ENCODE results near the gene SOX4. TPM values are rescaled to one million over a fixed set of nuclear protein-coding genes. Genes with fewer than 3 reads are reported as not detected.
A peak's percentile ranks its signal among the peaks of the same experiment; 100 is the strongest.

SOX4 gene
- total and polyA plus RNA-seq, 9 donors, result 34.0 to 82.6 (median 53.5) TPM

DNA sequence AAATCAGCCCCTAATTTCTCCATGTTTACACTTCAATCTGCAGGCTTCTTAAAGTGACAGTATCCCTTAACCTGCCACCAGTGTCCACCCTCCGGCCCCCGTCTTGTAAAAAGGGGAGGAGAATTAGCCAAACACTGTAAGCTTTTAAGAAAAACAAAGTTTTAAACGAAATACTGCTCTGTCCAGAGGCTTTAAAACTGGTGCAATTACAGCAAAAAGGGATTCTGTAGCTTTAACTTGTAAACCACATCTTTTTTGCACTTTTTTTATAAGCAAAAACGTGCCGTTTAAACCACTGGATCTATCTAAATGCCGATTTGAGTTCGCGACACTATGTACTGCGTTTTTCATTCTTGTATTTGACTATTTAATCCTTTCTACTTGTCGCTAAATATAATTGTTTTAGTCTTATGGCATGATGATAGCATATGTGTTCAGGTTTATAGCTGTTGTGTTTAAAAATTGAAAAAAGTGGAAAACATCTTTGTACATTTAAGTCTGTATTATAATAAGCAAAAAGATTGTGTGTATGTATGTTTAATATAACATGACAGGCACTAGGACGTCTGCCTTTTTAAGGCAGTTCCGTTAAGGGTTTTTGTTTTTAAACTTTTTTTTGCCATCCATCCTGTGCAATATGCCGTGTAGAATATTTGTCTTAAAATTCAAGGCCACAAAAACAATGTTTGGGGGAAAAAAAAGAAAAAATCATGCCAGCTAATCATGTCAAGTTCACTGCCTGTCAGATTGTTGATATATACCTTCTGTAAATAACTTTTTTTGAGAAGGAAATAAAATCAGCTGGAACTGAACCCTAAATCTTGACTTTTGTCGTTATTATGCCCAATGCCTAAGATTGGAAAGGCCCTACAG is 4.5 kb downstream of the SOX4 start:
- no peak for DNase-seq
- H3K4me3 ChIP-seq, result peak overlapping the region; percentile 85
- H3K9me3 ChIP-seq, result no peaks in the 10 kb centered on the region
- no peaks in the 10 kb centered on the region for H3K27me3 ChIP-seq
- peak overlapping the region in 1 of 2 donors; percentile 7 for H3K27ac ChIP-seq
- 2 to 5% (median 2%) methylated on average over 14 of the region's 14 CpGs for WGBS, 3 donors
- intact Hi-C loops (cut with DNase I), result loop anchor here (2.0 to 10.0 kb wide), 6 partner anchors 67 to 1137 kb away; no protein-coding TSS in a partner anchor
- TF ChIP-seq POLR2A (IDR thresholded peaks at IDR 0.05) (no peak), EP300 (IDR thresholded peaks at IDR 0.05) (no peak)
- TF ChIP-seq, protein P1, sequence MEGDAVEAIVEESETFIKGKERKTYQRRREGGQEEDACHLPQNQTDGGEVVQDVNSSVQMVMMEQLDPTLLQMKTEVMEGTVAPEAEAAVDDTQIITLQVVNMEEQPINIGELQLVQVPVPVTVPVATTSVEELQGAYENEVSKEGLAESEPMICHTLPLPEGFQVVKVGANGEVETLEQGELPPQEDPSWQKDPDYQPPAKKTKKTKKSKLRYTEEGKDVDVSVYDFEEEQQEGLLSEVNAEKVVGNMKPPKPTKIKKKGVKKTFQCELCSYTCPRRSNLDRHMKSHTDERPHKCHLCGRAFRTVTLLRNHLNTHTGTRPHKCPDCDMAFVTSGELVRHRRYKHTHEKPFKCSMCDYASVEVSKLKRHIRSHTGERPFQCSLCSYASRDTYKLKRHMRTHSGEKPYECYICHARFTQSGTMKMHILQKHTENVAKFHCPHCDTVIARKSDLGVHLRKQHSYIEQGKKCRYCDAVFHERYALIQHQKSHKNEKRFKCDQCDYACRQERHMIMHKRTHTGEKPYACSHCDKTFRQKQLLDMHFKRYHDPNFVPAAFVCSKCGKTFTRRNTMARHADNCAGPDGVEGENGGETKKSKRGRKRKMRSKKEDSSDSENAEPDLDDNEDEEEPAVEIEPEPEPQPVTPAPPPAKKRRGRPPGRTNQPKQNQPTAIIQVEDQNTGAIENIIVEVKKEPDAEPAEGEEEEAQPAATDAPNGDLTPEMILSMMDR (IDR thresholded peaks at IDR 0.05), result no peak
- H3K4me1 ChIP-seq (ENCODE audit: insufficient read depth), result peaks cover 5% of the 10 kb centered on the region
- no peaks in the 10 kb centered on the region for H3K36me3 ChIP-seq

DNA sequence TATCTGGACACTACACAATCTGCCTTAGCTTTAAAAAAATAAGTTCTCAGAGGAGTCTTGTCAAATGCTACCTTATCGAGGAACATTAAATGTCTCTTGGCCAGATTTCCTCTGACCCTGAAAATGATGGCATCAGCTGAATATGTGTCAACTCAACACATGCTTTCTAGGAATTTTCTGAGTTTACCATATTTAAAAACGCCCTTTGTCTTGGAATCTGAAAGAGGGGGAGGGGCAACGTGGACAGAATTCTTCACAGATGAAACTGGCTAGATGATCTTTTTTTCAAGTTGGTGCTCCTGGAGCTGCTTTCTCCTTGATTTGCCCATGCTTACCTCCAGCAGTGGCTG is 5.1 kb downstream of the SOX4 start:
- Histone ChIP-seq H3K36me3 (no peaks in the 10 kb centered on the region), H3K27ac (no peak overlapping the region), H3K27me3 (no peaks in the 10 kb centered on the region), H3K4me1 (ENCODE audit: insufficient read depth) (peaks cover 5% of the 10 kb centered on the region), H3K4me3 (peak overlapping the region; percentile 85), H3K9me3 (no peaks in the 10 kb centered on the region)
- TF ChIP-seq POLR2A (IDR thresholded peaks at IDR 0.05) (no peak), EP300 (IDR thresholded peaks at IDR 0.05) (no peak)
- TF ChIP-seq, protein P1 (IDR thresholded peaks at IDR 0.05), result no peak
- intact Hi-C loops (cut with DNase I), result loop anchor here (5.0 to 10.0 kb wide), 5 partner anchors 69 to 1136 kb away; no protein-coding TSS in a partner anchor
- 3 to 13% (median 8%) methylated on average over 3 of the region's 3 CpGs for WGBS, 3 donors
- no peak for DNase-seq

DNA sequence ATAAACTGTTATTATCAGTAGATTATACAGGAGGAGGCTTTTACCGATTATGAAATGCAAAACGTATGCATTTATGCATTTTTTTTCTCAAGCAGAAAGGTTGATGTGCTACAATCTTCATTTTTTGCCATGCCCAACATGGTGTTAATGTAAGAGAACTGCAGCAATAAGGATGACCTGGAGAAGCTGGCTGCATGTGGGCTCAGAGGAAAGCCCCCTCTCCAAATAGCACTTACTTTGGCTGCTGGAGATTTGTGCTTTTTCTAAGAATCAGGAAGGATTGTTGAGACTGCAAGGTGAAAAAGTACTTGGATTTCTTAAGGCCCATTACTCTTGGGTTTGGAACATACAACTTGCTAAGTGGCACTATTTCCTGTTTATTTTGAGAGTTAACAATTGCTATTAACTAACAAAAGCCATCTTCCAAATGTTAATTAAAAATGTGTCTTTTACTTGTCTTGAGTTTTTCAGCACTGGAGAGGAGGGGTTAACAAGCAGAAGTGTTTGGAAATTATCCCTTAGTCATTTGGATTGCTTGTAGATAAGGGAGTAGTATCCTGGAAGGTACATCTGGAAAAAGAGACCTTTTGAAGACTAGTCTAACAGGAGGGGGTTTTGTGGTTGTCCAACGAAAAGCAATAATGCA is 5.6 kb downstream of the SOX4 start:
- H3K36me3 ChIP-seq, result no peaks in the 10 kb centered on the region
- WGBS, 3 donors, result 16 to 34% (median 27%) methylated on average over 3 of the region's 3 CpGs

DNA sequence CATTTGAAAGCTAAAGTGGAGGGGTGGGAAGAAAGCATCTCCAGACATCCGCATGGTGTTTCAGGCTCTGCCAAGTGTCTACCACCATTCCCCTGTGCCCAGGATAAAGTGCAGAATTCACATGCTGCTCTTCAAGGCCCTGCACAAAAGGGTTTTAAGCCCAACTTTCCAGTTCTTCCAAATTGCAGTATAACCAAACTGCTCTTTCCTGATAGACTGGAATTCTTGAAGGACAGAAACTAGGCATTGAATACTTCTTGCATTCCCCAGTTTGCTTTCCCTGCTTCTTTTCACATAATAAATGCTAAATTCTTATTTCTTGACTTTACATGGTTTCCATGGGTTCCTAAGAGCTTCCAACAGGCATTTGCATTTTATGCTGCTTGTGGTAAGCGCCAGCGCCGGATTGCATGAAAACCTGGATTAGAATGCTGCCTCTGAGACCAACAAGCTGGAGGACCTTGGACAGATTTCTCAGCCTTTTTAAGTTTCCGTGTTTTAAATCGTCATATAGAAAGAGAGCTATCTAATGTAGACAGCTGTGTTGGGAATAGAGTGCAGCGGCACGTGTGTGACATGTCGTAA is 7.9 kb downstream of the SOX4 start:
- WGBS, 3 donors, result 93 to 96% (median 94%) methylated on average over 9 of the region's 9 CpGs
- no peaks in the 10 kb centered on the region for H3K27me3 ChIP-seq
- DNase-seq, result no peak
- TF ChIP-seq, protein P1 (IDR thresholded peaks at IDR 0.05), result no peak
- TF ChIP-seq EP300 (IDR thresholded peaks at IDR 0.05) (no peak), POLR2A (IDR thresholded peaks at IDR 0.05) (no peak)
- no peak overlapping the region for H3K27ac ChIP-seq
- H3K36me3 ChIP-seq, result no peaks in the 10 kb centered on the region
- no peaks in the 10 kb centered on the region for H3K9me3 ChIP-seq
- intact Hi-C loops (cut with DNase I), result loop anchor here in 1 of 4 donors (10.0 kb wide), 1 partner anchor 283 kb away; no protein-coding TSS in a partner anchor
- no peak overlapping the region for H3K4me3 ChIP-seq
- peaks cover 5% of the 10 kb centered on the region for H3K4me1 ChIP-seq (ENCODE audit: insufficient read depth)

More for the DNA sequence above, 5.6 kb downstream of the SOX4 start:
- Histone ChIP-seq H3K4me3 (no peak overlapping the region), H3K4me1 (ENCODE audit: insufficient read depth) (peaks cover 5% of the 10 kb centered on the region), H3K27ac (no peak overlapping the region), H3K9me3 (no peaks in the 10 kb centered on the region), H3K27me3 (no peaks in the 10 kb centered on the region)
- no peak for DNase-seq
- TF ChIP-seq POLR2A (IDR thresholded peaks at IDR 0.05) (no peak), EP300 (IDR thresholded peaks at IDR 0.05) (no peak)
- TF ChIP-seq, protein P1 (IDR thresholded peaks at IDR 0.05), result no peak
- intact Hi-C loops (cut with DNase I), result loop anchor here (5.0 to 10.0 kb wide), 5 partner anchors 68 to 1136 kb away; no protein-coding TSS in a partner anchor

Data from ovary (tissue), 9 donors.